Keratinocyte (primary cell): ENCODE measurements around the gene AGRN. TPM values are rescaled to one million over a fixed set of nuclear protein-coding genes. Genes with fewer than 3 reads are reported as not detected.
A peak's percentile ranks its signal among the peaks of the same experiment; 100 is the strongest.

Source experiments
- DNase-seq: peaks from one replicate; pipeline ENCODE4 v3.0.0-alpha.2; 2011; ENCODE audit warnings: low read depth, missing footprints, low spot score
- FAIRE-seq: peaks from 2 replicates; lab custom pipeline; 2011; peaks lifted over from hg19 to GRCh38; lab: Jason Lieb, UNC
- H2AFZ ChIP-seq: 2 replicates; pipeline ENCODE4 v1.6.0; 2012; ENCODE audit warnings: low read length, control low read depth, inconsistent platforms; ENCODE audit not compliant: control insufficient read depth
- H3K27ac ChIP-seq: 2 replicates; pipeline ENCODE4 v1.5.1; 2011; ENCODE audit warnings: low read length; ENCODE audit not compliant: control insufficient read depth, insufficient read depth
- H3K27me3 ChIP-seq: 3 replicates; pipeline ENCODE4 v1.6.0; 2011; ENCODE audit warnings: low read length; ENCODE audit not compliant: control insufficient read depth, insufficient read depth; ENCODE audit errors: extremely low read depth
- H3K36me3 ChIP-seq, 2 experiments: 2 replicates in 1 of 2; 3 replicates in 1 of 2; pipeline ENCODE4 v1.5.1; 2011; ENCODE audit warnings: low read length in 2 of 2, mild to moderate bottlenecking in 1 of 2; ENCODE audit not compliant: control insufficient read depth in 2 of 2, insufficient read depth in 2 of 2; ENCODE audit errors: extremely low read depth in 1 of 2
- H3K4me1 ChIP-seq: 3 replicates; pipeline ENCODE4 v1.5.1; 2011; ENCODE audit warnings: low read length; ENCODE audit not compliant: control insufficient read depth, insufficient read depth; ENCODE audit errors: extremely low read depth
- H3K4me2 ChIP-seq: 3 replicates; pipeline ENCODE4 v1.6.0; 2011; ENCODE audit warnings: low read depth, low read length; ENCODE audit not compliant: control insufficient read depth, insufficient read depth; ENCODE audit errors: extremely low read depth
- H3K4me3 ChIP-seq, 3 experiments: fragments of 200-600 bp in 1 of 3; sonication (generic) in 1 of 3; 2 replicates in 2 of 3; 3 replicates in 1 of 3; pipeline ENCODE4 v1.5.1; 2011 to 2016; ENCODE audit warnings: low read length in 3 of 3, mild to moderate bottlenecking in 3 of 3, control low read depth in 2 of 3, inconsistent platforms in 1 of 3, low read depth in 1 of 3, mixed read lengths in 1 of 3, mixed run types in 1 of 3, moderate library complexity in 1 of 3; ENCODE audit not compliant: control insufficient read depth in 2 of 3, insufficient read depth in 2 of 3; ENCODE audit errors: extremely low read depth in 1 of 3
- H3K79me2 ChIP-seq: 2 replicates; pipeline ENCODE4 v1.6.0; 2012; ENCODE audit warnings: low read length; ENCODE audit not compliant: control insufficient read depth, insufficient read depth
- H3K9ac ChIP-seq: 3 replicates; pipeline ENCODE4 v1.6.0; 2011; ENCODE audit warnings: low read length; ENCODE audit not compliant: control insufficient read depth, insufficient read depth; ENCODE audit errors: extremely low read depth
- H3K9me1 ChIP-seq: 3 replicates; pipeline ENCODE4 v1.6.0; 2011; ENCODE audit warnings: low read length; ENCODE audit not compliant: control insufficient read depth, insufficient read depth; ENCODE audit errors: extremely low read depth
- H3K9me3 ChIP-seq: 2 replicates; pipeline ENCODE4 v1.5.1; 2012; ENCODE audit warnings: low read depth, low read length; ENCODE audit not compliant: control insufficient read depth
- H4K20me1 ChIP-seq: 3 replicates; pipeline ENCODE4 v1.6.0; 2011; ENCODE audit warnings: low read length; ENCODE audit not compliant: control insufficient read depth, insufficient read depth; ENCODE audit errors: extremely low read depth
- EZH2 ChIP-seq: IDR thresholded peaks from one replicate; pipeline ENCODE4 v1.6.1; 2012; ENCODE audit warnings: inconsistent platforms, mild to moderate bottlenecking, low read length, moderate library complexity
- dilution Hi-C: fragments of 300-500 bp; cut with MboI; formaldehyde crosslinking; loops from one replicate; pipeline ENCODE4 v1.7.0; 2020; ENCODE audit warnings: low sequenced_read_pairs; ENCODE audit not compliant: extremely low pct_ligation_motif_present
- polyA plus RNA-seq, 5 experiments: library from polyadenylated mRNA; depleted of rRNA in 3 of 5; stranded (reverse) in 3 of 5; stranded (forward) in 1 of 5; unstranded in 1 of 5; fragments of >200 nt; gene quantifications; 1 replicate in 1 of 5; 2 replicates in 3 of 5; 3 replicates in 1 of 5; pipeline versions ENCODE4 v1.2.1 to v1.2.3, GENCODE V29; 2011 to 2012; ENCODE audit warnings: missing spikeins in 2 of 5, low read depth in 1 of 5, low replicate concordance in 1 of 5
- TF ChIP-seq, protein P1 (sequence below), 3 experiments: IDR thresholded peaks in 1 of 3; conservative IDR thresholded peaks in 1 of 3; optimal IDR thresholded peaks in 1 of 3; 2 replicates in 2 of 3; 3 replicates in 1 of 3; pipeline versions ENCODE3 to v1.5.1; 2011; ENCODE audit warnings: low read length in 3 of 3, mild to moderate bottlenecking in 3 of 3, moderate library complexity in 2 of 3, control low read depth in 1 of 3, inconsistent platforms in 1 of 3; ENCODE audit not compliant: insufficient read depth in 2 of 3; ENCODE audit errors: extremely low read depth in 1 of 3

The AGRN gene
- polyA plus RNA-seq, 1 donor (not counting 4 experiments of a cell fraction or from before 2014, with no cell fraction given), result 72.4 TPM

- Histone ChIP-seq H3K36me3 (no peaks in the 10 kb centered on the region), H3K4me1 (peaks cover 28% of the 10 kb centered on the region), H3K9ac (peak overlapping the region; percentile 50), H2AFZ (no peak overlapping the region), H4K20me1 (no peaks in the 10 kb centered on the region), H3K4me2 (peak overlapping the region; percentile 74), H3K27me3 (peaks cover 42% of the 10 kb centered on the region), H3K9me1 (no peaks in the 10 kb centered on the region), H3K4me3 (peak overlapping the region in 1 of 3 experiments; percentile 48), H3K27ac (no peak overlapping the region), H3K79me2 (no peaks in the 10 kb centered on the region), H3K9me3 (no peaks in the 10 kb centered on the region)
- DNase-seq (no peak), FAIRE-seq (no peak)
- no peak for TF ChIP-seq EZH2
- TF ChIP-seq, protein P1, sequence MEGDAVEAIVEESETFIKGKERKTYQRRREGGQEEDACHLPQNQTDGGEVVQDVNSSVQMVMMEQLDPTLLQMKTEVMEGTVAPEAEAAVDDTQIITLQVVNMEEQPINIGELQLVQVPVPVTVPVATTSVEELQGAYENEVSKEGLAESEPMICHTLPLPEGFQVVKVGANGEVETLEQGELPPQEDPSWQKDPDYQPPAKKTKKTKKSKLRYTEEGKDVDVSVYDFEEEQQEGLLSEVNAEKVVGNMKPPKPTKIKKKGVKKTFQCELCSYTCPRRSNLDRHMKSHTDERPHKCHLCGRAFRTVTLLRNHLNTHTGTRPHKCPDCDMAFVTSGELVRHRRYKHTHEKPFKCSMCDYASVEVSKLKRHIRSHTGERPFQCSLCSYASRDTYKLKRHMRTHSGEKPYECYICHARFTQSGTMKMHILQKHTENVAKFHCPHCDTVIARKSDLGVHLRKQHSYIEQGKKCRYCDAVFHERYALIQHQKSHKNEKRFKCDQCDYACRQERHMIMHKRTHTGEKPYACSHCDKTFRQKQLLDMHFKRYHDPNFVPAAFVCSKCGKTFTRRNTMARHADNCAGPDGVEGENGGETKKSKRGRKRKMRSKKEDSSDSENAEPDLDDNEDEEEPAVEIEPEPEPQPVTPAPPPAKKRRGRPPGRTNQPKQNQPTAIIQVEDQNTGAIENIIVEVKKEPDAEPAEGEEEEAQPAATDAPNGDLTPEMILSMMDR (optimal IDR thresholded peaks at IDR 0.05 in 1 of 3, IDR thresholded peaks at IDR 0.05 in 1 of 3, conservative IDR thresholded peaks at IDR 0.05 in 1 of 3; ENCODE audit: extremely low read depth in 1 of 3, insufficient read depth in 2 of 3, low read length in 3 of 3), result no peak
- dilution Hi-C loops, result no loop called here
Observed at GRCh38 chr1:1063261-1063944, 43.5 kb downstream of the AGRN start.

- FAIRE-seq, result no peak
- Histone ChIP-seq H3K9me3 (no peaks in the 10 kb centered on the region), H2AFZ (peak overlapping the region; percentile 65), H3K9ac (peak overlapping the region; percentile 50), H3K27ac (no peak overlapping the region), H3K79me2 (no peaks in the 10 kb centered on the region), H3K4me2 (peak overlapping the region; percentile 74), H3K4me3 (peak overlapping the region in 1 of 3 experiments; percentile 48), H3K27me3 (peaks cover 43% of the 10 kb centered on the region), H4K20me1 (no peaks in the 10 kb centered on the region), H3K9me1 (no peaks in the 10 kb centered on the region), H3K36me3 (no peaks in the 10 kb centered on the region), H3K4me1 (peaks cover 27% of the 10 kb centered on the region)
- peak; percentile 84 for DNase-seq
- dilution Hi-C loops, result no loop called here
- TF ChIP-seq, protein P1 (optimal IDR thresholded peaks at IDR 0.05 in 1 of 3, IDR thresholded peaks at IDR 0.05 in 1 of 3, conservative IDR thresholded peaks at IDR 0.05 in 1 of 3; ENCODE audit: extremely low read depth in 1 of 3, insufficient read depth in 2 of 3, low read length in 3 of 3), result peak; percentile 70 to 93 (median 82)
- TF ChIP-seq EZH2, result no peak
Observed at GRCh38 chr1:1063945-1064831, 44.3 kb downstream of the AGRN start.
